ENCODE data around the gene SHD. TPM values are rescaled to one million over a fixed set of nuclear protein-coding genes. Genes with fewer than 3 reads are reported as not detected.

Gene SHD
- total RNA-seq, 4 donors from 2014 or later = not detected

DNA sequence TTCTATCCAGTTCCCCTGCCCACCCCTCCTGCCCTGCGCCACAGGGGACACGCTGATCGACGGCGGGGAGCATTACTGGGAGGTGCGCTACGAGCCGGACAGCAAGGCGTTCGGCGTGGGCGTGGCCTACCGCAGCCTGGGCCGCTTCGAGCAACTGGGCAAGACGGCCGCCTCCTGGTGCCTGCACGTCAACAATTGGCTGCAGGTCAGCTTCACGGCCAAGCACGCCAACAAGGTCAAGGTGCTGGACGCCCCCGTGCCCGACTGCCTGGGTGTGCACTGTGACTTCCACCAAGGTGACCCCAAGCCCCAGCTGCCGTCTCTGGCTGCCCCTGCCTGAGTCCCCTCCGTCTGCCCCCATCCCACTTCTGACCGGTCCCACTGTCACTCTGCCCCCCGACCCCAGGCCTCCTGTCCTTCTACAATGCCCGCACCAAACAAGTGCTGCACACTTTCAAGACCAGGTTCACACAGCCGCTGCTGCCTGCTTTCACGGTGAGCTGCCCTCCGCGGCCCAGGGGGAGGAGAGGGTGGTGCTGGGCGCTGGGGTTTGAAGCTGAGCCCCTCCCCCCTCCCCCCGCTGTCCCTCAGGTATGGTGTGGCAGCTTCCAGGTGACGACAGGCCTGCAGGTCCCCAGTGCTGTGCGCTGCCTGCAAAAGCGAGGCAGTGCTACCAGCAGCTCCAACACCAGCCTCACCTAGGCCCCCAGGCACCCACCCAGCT, 44.0 kb downstream of the SHD start:
- peaks cover 31% of the 10 kb centered on the region for H3K27me3 ChIP-seq
- 63 to 100% methylated on average over 2 to 5 of the region's 37 CpGs for WGBS, 2 donors (ENCODE audit: low coverage in 1 of 2)
- H3K9me3 ChIP-seq = peaks cover 0 to 6% (median 0%) of the 10 kb centered on the region in 3 donors
- peaks cover 0 to 16% (median 8%) of the 10 kb centered on the region in 3 donors for H3K4me1 ChIP-seq
- ATAC-seq = no peak
- TF ChIP-seq, protein P1, sequence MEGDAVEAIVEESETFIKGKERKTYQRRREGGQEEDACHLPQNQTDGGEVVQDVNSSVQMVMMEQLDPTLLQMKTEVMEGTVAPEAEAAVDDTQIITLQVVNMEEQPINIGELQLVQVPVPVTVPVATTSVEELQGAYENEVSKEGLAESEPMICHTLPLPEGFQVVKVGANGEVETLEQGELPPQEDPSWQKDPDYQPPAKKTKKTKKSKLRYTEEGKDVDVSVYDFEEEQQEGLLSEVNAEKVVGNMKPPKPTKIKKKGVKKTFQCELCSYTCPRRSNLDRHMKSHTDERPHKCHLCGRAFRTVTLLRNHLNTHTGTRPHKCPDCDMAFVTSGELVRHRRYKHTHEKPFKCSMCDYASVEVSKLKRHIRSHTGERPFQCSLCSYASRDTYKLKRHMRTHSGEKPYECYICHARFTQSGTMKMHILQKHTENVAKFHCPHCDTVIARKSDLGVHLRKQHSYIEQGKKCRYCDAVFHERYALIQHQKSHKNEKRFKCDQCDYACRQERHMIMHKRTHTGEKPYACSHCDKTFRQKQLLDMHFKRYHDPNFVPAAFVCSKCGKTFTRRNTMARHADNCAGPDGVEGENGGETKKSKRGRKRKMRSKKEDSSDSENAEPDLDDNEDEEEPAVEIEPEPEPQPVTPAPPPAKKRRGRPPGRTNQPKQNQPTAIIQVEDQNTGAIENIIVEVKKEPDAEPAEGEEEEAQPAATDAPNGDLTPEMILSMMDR (IDR thresholded peaks at IDR 0.05) = no peak
- TF ChIP-seq POLR2A (IDR thresholded peaks at IDR 0.05) (no peak), EP300 (IDR thresholded peaks at IDR 0.05) (no peak)
- H3K36me3 ChIP-seq = no peaks in the 10 kb centered on the region
- H3K4me3 ChIP-seq = no peak overlapping the region
- no peak overlapping the region for H3K27ac ChIP-seq

DNA sequence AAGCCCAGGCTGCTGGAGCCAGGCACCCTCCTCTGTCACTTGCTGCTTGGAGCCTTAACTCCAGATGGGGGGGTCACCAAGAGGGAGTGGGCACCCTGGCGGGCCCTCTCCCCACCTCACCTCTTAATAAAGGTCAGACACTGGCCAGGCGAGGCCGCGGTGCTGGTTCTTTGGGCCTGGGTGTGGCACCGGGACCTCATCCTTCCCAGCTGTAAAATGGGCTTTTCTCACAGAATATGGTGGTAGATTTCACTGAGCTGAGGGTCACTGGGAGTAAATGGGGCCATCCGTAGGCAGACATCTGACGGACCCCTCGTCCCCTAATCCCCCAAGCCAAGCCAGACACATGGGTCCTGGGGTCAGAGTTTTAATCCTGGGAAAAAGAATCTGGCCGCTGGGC, 44.6 kb downstream of the SHD start:
- Histone ChIP-seq H3K36me3 (no peaks in the 10 kb centered on the region), H3K27ac (no peak overlapping the region), H3K4me1 (peaks cover 0 to 21% (median 8%) of the 10 kb centered on the region in 3 donors), H3K27me3 (peaks cover 34% of the 10 kb centered on the region), H3K4me3 (no peak overlapping the region), H3K9me3 (peaks cover 0 to 6% (median 0%) of the 10 kb centered on the region in 3 donors)
- no CpG with 5 or more reads among the region's 9 CpGs for WGBS, 2 donors (ENCODE audit: low coverage in 1 of 2)
- TF ChIP-seq, protein P1 (IDR thresholded peaks at IDR 0.05) = no peak
- TF ChIP-seq POLR2AphosphoS5 (IDR thresholded peaks at IDR 0.05) = no peak
- no peak for TF ChIP-seq POLR2A (IDR thresholded peaks at IDR 0.05)
- no peak for TF ChIP-seq EP300 (IDR thresholded peaks at IDR 0.05)
- no peak for ATAC-seq

- H3K36me3 ChIP-seq = no peaks in the 10 kb centered on the region
- 73 to 81% methylated on average over 4 to 6 of the region's 12 CpGs for WGBS, 2 donors (ENCODE audit: low coverage in 1 of 2)
- H3K4me1 ChIP-seq = peaks cover 0 to 26% (median 8%) of the 10 kb centered on the region in 3 donors
- H3K9me3 ChIP-seq = peaks cover 0 to 6% (median 0%) of the 10 kb centered on the region in 3 donors
- no peak for ATAC-seq
- no peak overlapping the region for H3K4me3 ChIP-seq
- H3K27me3 ChIP-seq = peaks cover 39% of the 10 kb centered on the region
- TF ChIP-seq EP300 (IDR thresholded peaks at IDR 0.05) (no peak), POLR2A (IDR thresholded peaks at IDR 0.05) (no peak), POLR2AphosphoS5 (IDR thresholded peaks at IDR 0.05) (no peak)
- TF ChIP-seq, protein P1 (IDR thresholded peaks at IDR 0.05) = no peak
- H3K27ac ChIP-seq = no peak overlapping the region
Measured at GRCh38 chr19:4324228-4324627, 45.2 kb downstream of the SHD start.

DNA sequence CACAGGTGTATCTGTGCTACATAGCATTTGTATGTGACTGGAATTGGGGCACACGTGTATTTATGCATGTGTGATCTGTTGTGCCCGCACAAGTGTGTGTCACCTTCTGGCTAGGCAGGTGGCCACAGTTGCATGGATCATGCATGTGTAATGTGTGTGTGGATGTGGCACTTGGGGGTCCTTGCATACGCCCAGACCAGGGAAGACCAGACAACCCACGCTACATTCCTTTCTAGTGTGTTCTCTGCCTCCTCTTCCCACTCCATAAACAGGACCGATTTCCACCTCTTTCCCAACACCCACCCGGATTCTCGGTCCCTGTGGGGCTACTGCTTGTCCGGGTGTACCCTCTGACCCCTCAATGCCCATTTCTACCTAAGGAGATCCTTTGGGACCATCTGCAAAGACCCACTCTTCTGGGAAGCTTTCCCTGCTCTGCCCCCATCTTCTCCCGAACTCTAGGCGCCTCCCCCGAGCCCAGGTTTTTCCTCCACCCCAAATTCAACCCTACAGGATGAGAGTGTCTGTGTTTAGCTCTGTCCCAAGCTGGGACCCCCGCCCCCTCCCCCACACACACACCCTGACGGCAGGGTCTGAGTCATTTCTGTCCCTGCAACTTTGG, 47.3 kb downstream of the SHD start:
- no peak for ATAC-seq
- TF ChIP-seq POLR2A (IDR thresholded peaks at IDR 0.05) (no peak), EP300 (IDR thresholded peaks at IDR 0.05) (no peak), POLR2AphosphoS5 (IDR thresholded peaks at IDR 0.05) (no peak)
- TF ChIP-seq, protein P1 (IDR thresholded peaks at IDR 0.05) = no peak
- H3K36me3 ChIP-seq = no peaks in the 10 kb centered on the region
- 45 to 48% methylated on average over 9 to 10 of the region's 13 CpGs for WGBS, 2 donors (ENCODE audit: low coverage in 1 of 2)
- H3K4me1 ChIP-seq = peaks cover 0 to 26% (median 8%) of the 10 kb centered on the region in 3 donors
- peaks cover 45% of the 10 kb centered on the region for H3K27me3 ChIP-seq
- H3K27ac ChIP-seq = no peak overlapping the region
- no peak overlapping the region for H3K4me3 ChIP-seq
- H3K9me3 ChIP-seq = peaks cover 0 to 6% (median 0%) of the 10 kb centered on the region in 3 donors
